ENCODE measurements around the gene TRIM17. TPM values are rescaled to one million over a fixed set of nuclear protein-coding genes. Genes with fewer than 3 reads are reported as not detected.

Gene TRIM17
- total RNA-seq, 1 donor from 2014 or later = 1.3 TPM

DNA sequence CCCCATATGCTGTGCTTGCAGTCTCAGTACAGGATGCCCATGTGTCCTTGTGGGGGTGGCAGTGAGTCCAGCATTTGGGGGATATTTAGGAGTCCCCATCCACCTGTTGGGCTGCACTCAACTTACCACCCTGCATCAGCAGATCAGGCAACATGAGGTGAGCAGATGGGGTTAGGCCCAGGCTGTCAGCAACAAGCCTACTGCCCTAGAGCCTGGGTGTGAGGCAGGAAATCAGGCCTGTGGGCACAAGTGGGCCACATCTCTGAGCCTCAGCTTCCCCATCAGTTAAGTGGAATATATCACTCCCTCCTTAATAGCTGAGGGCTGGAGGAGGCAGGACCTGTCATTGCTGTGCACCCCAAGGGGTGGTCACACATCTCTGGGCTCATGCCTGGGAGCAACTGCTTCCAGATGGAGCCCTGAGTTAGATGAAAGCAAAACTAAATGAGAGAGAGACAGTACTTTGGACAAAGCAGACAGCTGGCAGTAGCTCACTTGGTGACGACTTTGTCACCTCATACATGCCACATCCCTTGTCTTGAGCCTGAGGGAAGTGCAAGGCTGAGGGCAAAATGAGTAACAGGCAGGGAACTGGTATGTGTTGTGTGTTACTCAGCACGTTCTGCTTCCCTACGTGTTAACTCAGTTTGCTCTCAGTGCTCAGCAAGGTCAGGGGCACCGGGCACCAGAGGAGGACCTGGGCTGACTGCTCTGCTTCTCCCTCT lies 58.5 kb downstream of the TRIM17 start:
- TF ChIP-seq, protein P1, sequence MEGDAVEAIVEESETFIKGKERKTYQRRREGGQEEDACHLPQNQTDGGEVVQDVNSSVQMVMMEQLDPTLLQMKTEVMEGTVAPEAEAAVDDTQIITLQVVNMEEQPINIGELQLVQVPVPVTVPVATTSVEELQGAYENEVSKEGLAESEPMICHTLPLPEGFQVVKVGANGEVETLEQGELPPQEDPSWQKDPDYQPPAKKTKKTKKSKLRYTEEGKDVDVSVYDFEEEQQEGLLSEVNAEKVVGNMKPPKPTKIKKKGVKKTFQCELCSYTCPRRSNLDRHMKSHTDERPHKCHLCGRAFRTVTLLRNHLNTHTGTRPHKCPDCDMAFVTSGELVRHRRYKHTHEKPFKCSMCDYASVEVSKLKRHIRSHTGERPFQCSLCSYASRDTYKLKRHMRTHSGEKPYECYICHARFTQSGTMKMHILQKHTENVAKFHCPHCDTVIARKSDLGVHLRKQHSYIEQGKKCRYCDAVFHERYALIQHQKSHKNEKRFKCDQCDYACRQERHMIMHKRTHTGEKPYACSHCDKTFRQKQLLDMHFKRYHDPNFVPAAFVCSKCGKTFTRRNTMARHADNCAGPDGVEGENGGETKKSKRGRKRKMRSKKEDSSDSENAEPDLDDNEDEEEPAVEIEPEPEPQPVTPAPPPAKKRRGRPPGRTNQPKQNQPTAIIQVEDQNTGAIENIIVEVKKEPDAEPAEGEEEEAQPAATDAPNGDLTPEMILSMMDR (IDR thresholded peaks at IDR 0.05) = no peak
- no peaks in the 10 kb centered on the region for H3K27me3 Mint-ChIP-seq (ENCODE audit: unreplicated experiment)
- no peak overlapping the region for H3K27ac Mint-ChIP-seq (ENCODE audit: unreplicated experiment)
- no peak for DNase-seq (ENCODE audit: extremely low spot score, unreplicated experiment)
- no peaks in the 10 kb centered on the region for H3K9me3 Mint-ChIP-seq (ENCODE audit: unreplicated experiment)
- H3K4me1 Mint-ChIP-seq (ENCODE audit: unreplicated experiment) = peaks cover 7% of the 10 kb centered on the region
- H3K36me3 Mint-ChIP-seq (ENCODE audit: unreplicated experiment) = no peaks in the 10 kb centered on the region
- no peak overlapping the region for H3K4me3 Mint-ChIP-seq (ENCODE audit: unreplicated experiment)

Small RNA genes lying within 50 kb of the gene (microRNA-seq; reads per million reads assigned to microRNA genes)
- not detected for gene MIR4666A (ENCODE audit: unreplicated experiment)
- not detected for gene MIR6742 (ENCODE audit: unreplicated experiment)

Other genes starting within 250 kb of the TRIM17 start
- 15.2 and 16.1 TPM in 2 replicates for gene OBSCN, start 208.8 kb downstream of the TRIM17 start, total RNA-seq
- 22.0 and 25.2 TPM in 2 replicates for gene TRIM11, start 10.0 kb downstream of the TRIM17 start, total RNA-seq
- gene RNF187, start 70.5 kb upstream of the TRIM17 start, total RNA-seq = 156 and 168 TPM in 2 replicates